ENCODE results near the gene PCF11.
A peak's percentile ranks its signal among the peaks of the same experiment; 100 is the strongest.
"Not testable (repeated sequence)": the region's sequence is repeated elsewhere in the genome, so short reads cannot be mapped to it uniquely, and the experiment has no call there.

Gene PCF11

DNA sequence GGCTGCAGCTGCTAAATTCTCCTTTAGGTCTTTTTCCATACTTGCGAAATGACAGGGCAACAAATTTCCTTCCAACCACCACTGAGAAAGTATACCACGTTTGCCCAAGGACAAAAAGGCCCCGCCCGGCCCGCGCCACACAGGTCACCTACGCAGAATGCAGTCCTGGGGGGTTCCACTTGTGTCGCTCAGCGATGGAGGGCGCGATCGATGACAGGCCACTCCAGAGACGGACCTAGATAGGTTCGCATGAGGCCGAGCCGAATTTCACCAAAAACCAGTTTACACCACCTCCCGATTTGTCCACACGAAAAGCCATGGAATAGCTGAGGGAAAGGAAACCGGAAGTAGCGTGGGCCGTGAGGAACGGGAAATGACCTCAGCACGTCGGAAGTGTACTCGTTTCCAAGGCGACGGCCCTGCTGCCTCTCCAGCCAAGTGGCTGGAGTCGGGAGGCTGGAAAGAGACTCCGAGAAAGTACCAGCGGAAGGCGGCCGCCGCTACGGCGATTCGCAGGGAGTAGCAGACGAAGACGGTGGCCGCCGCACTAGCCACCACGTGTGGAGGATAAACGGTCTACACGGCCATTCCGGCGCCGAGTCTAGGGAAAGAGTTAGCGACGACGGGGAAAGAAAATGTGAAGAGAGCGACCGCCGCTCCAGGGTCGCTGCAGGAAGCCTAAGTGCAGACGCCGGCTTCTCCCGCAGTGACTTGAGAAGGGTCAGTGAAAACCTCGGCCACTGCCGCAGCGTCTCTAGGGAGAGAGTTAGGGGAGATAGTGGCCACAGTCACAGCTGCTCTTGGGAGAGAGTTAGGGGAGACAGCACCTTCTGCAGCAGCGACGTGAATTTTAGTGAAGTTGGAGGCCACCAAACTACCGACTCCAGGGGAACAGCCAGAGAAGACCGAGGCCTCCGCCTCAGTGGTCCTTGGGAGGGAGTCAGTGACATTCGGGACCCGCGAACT is 36.7 kb downstream of the PCF11 start, which contains the start of gene ANKRD42:
ANKRD42 (plus strand) TSS at position 398 of the 966 bp plus-strand sequence. CDS start 959 bp downstream, outside the sequence.
- peak; percentile 16 for DNase-seq

DNA sequence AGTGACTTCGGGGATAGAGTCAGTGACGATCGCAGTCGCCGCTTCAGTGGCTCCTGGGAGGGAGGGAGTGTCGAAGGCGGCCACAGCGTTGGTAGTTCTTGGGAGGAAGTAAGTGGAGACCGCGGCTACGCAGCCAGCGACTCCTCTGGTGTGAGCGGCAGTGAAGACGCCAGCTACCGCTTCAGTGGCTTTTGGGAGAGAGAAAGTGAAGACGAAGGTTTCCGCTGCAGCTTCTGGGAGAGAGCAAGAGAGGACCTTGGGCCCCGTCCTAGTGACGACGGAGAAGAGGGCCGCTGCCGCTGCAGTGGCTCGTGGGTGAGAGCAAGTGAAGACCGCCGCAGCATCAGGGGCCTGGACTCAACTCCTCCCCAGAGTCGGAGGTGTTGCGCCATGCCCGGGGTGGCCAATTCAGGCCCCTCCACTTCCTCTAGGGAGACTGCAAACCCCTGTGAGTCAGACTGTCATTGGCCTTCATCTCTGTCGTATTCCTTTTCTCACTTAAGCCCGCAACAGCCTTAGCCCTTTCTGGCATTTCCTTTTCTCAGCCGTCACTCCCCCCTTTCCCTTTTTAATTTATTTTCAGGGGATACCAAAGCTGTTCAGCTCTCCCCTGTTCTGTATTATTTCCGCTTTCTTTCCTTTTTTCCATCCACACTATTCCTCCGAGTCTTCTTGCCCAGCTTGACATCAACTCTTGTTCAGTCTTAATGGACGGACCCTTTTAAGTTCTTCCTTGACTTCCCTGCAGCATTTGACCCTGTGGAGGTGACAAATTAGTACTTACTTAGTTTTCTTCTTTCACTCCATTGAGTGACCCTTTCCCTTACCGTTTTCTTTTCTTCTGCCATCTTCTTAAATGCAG is 37.6 kb downstream of the PCF11 start:
- peak; percentile 18 for DNase-seq

DNA sequence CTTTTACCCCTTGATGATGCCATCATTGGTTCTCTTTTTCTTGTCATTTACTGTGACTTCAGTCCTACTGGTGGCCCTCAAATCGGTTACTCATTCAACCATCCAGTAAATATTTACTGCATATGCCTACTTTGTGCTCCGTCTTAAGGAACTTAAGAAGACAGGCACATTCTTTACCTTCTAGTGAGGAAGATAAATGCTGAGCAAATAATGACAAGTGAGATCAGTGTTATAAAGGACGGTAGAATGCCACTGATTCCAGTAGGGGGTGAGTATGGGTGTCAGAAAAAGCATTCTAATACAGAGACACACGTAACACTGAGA is 38.2 kb downstream of the PCF11 start:
- no peak for DNase-seq

DNA sequence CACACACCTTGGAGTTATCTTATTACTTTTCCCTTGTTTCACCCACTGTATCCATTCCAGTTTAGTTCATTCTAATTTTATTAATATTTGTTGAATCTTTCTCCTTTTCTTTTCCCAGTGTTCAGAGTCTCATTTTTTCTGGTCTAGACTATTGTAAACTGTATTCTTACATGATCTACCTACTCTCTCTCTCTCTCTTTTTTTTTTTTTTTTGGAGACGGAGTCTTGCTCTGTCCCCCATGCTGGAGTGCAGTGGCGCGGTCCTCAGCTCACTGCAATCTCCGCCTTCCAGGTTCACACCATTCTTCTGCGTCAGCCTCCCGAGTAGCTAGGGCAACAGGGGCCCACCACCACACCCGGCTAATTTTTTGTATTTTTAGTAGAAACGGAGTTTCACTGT is 38.7 kb downstream of the PCF11 start:
- DNase-seq: no peak

DNA sequence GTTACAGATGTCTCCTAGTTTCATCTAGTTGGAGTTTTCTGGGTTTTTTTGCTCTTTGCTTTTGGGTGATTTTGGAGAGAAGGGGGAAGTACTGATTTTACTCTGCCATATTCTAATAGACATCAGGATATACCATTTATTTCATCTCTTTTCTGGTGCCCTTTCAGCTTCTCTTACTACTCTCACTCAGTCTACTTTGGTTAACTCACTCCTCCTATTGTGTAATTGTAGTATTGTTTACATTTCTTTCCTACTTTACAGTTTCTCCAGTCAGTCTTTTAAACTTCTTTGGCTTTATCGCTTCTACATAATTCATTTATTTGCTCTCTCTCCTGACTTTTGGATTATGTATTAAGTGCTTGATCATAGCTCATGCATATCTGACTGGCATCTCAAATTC is 43.1 kb downstream of the PCF11 start:
- DNase-seq: no peak

DNA sequence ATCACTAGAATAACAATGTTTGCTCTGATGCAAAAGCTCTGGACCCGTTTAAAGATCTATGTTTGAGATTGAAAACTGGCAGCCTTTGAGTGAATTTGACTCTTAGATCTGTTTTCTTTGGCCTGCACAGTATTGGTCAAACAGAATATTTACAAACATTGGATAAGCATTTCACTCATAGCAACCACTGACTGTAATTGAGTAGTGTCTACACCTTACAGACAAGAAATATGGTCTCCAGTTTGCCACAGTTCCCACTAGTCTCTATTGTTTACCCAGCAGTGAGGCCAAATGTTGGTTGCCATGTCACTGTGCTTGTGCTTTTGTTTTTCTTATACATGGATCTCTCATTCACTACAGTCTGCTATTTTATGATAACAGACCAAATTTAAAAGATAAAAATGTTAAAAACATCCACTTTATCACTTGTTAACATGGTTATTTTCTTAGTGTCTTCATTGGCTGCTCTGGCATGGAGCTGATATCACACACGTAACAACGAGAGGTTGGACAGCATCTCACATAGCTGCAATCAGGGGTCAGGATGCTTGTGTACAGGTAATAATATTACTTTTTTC is 48.8 kb downstream of the PCF11 start:
- no peak for DNase-seq

DNA sequence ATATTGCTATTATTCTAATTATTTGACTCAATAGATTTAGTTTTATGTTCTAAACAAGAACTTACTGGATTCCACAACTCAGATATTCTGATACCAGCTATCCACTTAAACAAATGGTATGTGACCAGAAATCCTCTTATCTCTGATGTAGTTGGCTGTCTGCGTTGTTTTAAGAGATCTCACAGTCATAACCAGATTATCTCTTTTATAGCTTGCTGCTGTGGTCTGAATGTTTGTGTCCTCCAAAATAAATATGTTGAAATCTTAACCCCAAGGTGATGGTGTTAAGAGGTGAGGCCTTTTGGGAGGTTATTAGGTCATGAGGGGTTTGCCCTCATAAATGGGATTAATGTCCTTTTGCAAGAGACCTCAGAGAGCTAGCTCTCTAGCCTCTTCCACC is 49.3 kb downstream of the PCF11 start:
- no peak for DNase-seq

DNA sequence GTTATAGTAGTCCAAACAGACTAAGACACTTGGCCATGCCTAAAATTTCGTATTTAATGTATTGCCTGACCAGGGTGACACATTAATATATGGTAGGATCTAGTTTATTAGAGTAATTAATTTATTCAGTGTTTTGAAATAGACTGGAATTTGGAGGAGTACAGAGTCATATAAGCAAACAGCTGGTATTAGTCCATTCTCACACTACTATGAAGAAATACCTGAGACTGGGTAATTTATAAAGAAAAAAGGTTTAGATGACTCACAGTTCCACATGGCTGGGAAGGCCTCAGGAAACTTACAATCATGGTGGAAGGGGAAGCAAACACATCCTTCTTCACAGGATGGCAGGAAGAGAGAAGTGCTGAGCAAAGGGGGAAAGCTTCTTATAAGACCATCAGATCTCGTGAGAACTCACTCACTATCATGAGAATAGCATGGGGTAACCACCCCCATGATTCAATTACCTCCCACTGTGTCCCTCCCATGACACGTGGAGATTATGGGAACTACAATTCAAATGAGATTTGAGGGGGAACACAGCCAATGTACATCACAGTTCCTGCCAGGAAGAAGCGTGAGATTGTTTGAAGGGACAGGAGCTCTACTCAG is 49.9 kb downstream of the PCF11 start:
- DNase-seq: not testable (repeated sequence)

DNA sequence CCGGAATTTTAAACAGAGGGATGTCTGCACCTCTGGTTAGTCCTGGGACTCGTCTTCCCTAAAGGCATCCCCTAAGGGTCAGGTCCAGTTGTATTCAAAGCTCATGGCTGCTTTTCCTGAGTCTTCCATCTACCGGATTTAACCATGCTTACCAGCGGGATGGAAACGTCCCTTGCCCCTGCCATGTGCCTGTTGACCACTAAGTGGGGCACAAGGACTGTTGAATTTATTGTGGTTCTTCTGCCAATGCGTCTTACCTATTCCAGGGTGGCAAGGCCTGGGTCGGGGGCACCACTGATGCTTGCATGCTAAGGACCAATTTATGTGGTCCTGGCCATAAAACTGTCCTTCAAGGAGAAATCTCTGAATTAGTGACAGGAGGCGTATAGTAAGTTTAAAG is 62.2 kb downstream of the PCF11 start:
- no peak for DNase-seq

DNA sequence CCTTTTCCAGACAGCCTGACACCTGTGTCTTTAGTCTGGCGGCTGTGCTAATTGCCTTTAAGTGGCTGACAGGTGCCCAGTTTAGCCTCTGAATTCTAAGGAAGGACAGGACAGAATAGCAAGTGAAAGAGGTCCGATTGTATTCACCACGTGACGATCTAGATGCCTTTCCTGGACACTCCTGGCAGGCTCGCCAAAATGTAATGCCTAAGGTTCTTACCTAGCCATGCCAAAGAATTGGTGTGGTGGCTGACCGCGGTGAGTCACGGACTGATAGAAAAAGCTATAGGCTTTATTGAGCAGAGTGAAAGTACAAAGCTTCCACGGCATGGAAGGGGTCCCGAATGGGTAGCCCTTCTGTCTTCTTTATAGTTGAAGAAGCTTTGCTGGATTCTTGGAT is 63.3 kb downstream of the PCF11 start:
- DNase-seq: no peak

DNA sequence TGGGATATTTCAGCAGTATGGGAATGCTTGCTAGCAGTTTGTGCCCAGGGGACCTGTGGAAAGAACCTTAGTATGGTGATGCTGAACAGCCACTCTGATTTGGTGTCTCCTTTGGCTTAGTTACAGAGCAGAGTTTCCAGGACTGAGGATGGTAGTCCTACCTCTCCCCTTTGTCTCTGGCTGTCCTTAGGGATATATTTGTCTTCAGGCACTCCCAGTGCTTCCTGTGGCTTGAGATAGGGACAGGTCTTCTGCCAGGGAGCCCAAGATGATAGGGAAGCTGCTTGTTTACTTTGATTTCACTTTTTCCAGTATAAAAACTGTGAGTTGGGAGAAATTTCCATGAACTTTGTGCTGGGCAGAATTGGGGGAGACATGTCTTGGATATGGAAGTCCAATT is 64.8 kb downstream of the PCF11 start:
- no peak for DNase-seq

DNA sequence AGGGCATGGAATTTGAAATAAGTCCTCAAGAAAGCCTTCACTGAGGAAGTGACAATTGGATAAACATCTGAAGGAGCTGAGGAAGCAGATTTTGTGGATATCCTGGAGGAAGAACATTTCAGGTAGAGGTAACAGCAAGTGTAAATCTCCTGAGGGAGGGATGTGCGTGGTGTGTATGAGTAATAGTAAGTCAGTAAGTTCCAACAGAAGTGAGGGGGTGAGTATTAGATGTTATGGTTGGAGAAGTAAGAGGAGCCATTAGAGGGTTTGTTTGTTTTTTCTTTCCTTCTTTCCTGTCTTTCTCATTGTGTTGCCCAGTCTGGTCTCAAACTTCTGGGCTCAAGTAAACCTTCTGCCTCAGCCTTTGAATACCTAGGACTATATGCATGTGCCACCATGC is 65.6 kb downstream of the PCF11 start:
- no peak for DNase-seq

DNA sequence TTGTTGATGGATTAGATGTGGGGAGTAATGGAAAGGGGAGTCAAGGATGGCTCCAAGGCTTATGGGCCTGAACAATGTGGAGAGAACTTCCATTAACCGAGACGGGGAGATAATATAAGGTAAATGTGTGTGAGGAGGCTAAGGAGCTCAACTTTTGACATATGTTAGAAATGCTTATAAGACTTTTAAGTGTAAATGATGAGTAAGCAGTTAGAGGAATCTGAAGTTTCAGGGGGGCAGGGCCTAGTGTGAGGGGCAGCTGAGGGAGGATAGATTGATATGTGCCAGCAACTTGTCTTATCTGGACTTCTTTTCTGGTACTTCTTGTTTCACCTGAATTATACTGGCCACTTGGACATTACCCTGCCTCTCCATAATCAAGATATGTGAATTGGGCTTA is 66.5 kb downstream of the PCF11 start:
- no peak for DNase-seq

DNA sequence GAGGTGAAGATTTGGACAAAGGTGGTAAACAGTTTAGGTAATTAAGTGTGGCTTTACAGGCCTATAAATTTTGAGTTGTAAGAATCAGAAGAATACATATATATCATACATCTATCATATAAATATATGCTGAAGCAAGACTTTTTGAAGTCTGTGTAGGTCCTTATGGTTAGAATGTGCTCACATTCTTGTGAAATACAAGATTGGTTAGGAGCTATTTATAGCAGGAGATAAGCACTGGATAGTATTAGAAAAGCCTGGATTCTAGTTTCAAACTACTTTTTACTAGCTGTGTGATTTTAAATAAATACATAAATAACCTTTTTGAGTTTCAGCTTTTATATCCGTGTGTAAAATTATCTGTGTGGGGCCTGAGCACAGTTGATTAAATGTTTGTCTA is 78.9 kb downstream of the PCF11 start:
- DNase-seq: no peak

Data from GOT3 (cell line).